Neural progenitor cell (in vitro differentiated cells): ENCODE measurements around the gene LDLRAD2.

Experiments used
- CTCF ChIP-seq: fragments of 200-600 bp; sonication (generic); IDR thresholded peaks from 2 replicates; pipeline ENCODE4 v1.5.1; 2017; ENCODE audit warnings: antibody characterized with exemption, mild to moderate bottlenecking
- EZH2phosphoT487 ChIP-seq: fragments of 200-600 bp; sonication (generic); IDR thresholded peaks from 2 replicates; pipeline ENCODE4 v1.6.1; 2017; ENCODE audit warnings: antibody characterized with exemption

- TF ChIP-seq EZH2phosphoT487 (no peak), CTCF (no peak)
Observed at GRCh38 chr1:21873761-21874160, 61.7 kb downstream of the LDLRAD2 start.
